IMR-90 (cell line): ENCODE results near the gene SALL2. TPM values are rescaled to one million over a fixed set of nuclear protein-coding genes. Genes with fewer than 3 reads are reported as not detected.

Source experiments
- ATAC-seq: fragments of 200-7000 bp; cut with Tn5 transposase; 2 replicates; pipeline ENCODE4 v1.9.1; 2020; ENCODE audit warnings: low read depth, mild to moderate bottlenecking, moderate library complexity
- BruUV-seq: library from RNA; stranded (reverse); fragments of 400-500 nt; replicated peaks from 2 replicates; lab custom pipeline; 2021; lab: Mats Ljungman, UMichigan
- CTCF ChIA-PET: fragments of 300-600 bp; formaldehyde crosslinking; extraction: SDS; loops from one replicate; lab custom pipeline; 2021; ENCODE audit warnings: antibody characterized with exemption; lab: Yijun Ruan, JAX
- POLR2A ChIA-PET: fragments of 300-600 bp; sonication (Branson Sonifier 250); formaldehyde crosslinking; loops from one replicate; lab custom pipeline; 2022; ENCODE audit warnings: antibody characterized with exemption; ENCODE audit not compliant: unreplicated experiment; lab: Charles Lee
- DNase-seq: peaks from one replicate; pipeline ENCODE4 v3.0.0; 2013
- H2AFZ ChIP-seq: replicated peaks from 2 replicates; pipeline ENCODE3; 2013; ENCODE audit warnings: low read length, mild to moderate bottlenecking; ENCODE audit not compliant: poor library complexity
- H2AK5ac ChIP-seq: 2 replicates; pipeline ENCODE4 v1.6.1; 2013; ENCODE audit warnings: low read depth, low read length, inconsistent platforms
- H2AK9ac ChIP-seq: replicated peaks from 2 replicates; pipeline ENCODE3; 2013; ENCODE audit warnings: mild to moderate bottlenecking, low read depth, low read length, moderate library complexity; ENCODE audit not compliant: poor library complexity
- H2BK120ac ChIP-seq: 2 replicates; pipeline ENCODE4 v1.6.1; 2013; ENCODE audit warnings: low read depth, low read length, inconsistent platforms
- H2BK15ac ChIP-seq: 3 replicates; pipeline ENCODE4 v1.6.1; 2013; ENCODE audit warnings: low read depth, low read length, inconsistent platforms
- H2BK20ac ChIP-seq: 2 replicates; pipeline ENCODE4 v1.6.1; 2013; ENCODE audit warnings: low read depth, mild to moderate bottlenecking, inconsistent platforms, low read length, moderate library complexity
- H2BK5ac ChIP-seq: 2 replicates; pipeline ENCODE4 v1.6.1; 2013; ENCODE audit warnings: mild to moderate bottlenecking, low read depth, low read length, inconsistent platforms; ENCODE audit not compliant: poor library complexity, severe bottlenecking
- H3K14ac ChIP-seq: replicated peaks from 2 replicates; pipeline ENCODE4 v1.6.1; 2013; ENCODE audit warnings: low read depth, low read length, inconsistent platforms
- H3K18ac ChIP-seq: 2 replicates; pipeline ENCODE4 v1.6.1; 2013; ENCODE audit warnings: low read depth, low read length, control low read depth
- H3K23ac ChIP-seq: 2 replicates; pipeline ENCODE4 v1.6.1; 2013; ENCODE audit warnings: low read depth, low read length, inconsistent platforms
- H3K27ac ChIP-seq: 2 replicates; pipeline ENCODE4 v1.5.1; 2013; ENCODE audit warnings: mild to moderate bottlenecking, control low read depth, low read length; ENCODE audit not compliant: insufficient read depth
- H3K27me3 ChIP-seq: 2 replicates; pipeline ENCODE4 v1.6.1; 2013; ENCODE audit warnings: low read length; ENCODE audit not compliant: control insufficient read depth, insufficient read depth
- H3K36me3 ChIP-seq: 2 replicates; pipeline ENCODE4 v1.6.1; 2013; ENCODE audit warnings: low read length, mixed read lengths; ENCODE audit not compliant: control insufficient read depth, insufficient read depth
- H3K4ac ChIP-seq: 2 replicates; pipeline ENCODE4 v1.6.1; 2013; ENCODE audit warnings: low read depth, low read length, inconsistent platforms
- H3K4me1 ChIP-seq: 2 replicates; pipeline ENCODE4 v1.6.1; 2013; ENCODE audit warnings: low read length, mixed read lengths; ENCODE audit not compliant: control insufficient read depth, insufficient read depth
- H3K4me2 ChIP-seq: 2 replicates; pipeline ENCODE4 v1.6.1; 2013; ENCODE audit warnings: low read depth, mild to moderate bottlenecking, control low read depth, low read length, moderate library complexity
- H3K4me3 ChIP-seq: 2 replicates; pipeline ENCODE4 v1.5.1; 2013; ENCODE audit warnings: low read depth, mild to moderate bottlenecking, control low read depth, low read length, moderate library complexity; ENCODE audit not compliant: insufficient read depth
- H3K56ac ChIP-seq: 2 replicates; pipeline ENCODE4 v1.6.1; 2013; ENCODE audit warnings: low read length, inconsistent platforms; ENCODE audit not compliant: insufficient read depth; ENCODE audit errors: extremely low read depth
- H3K79me1 ChIP-seq, 2 experiments: 2 replicates each; pipeline ENCODE4 v1.6.1; 2013; ENCODE audit warnings: low read length in 2 of 2, inconsistent platforms in 1 of 2, low read depth in 1 of 2
- H3K9ac ChIP-seq: 2 replicates; pipeline ENCODE4 v1.6.1; 2013; ENCODE audit warnings: low read depth, low read length, control low read depth
- H3K9me1 ChIP-seq: 2 replicates; pipeline ENCODE4 v1.6.1; 2013; ENCODE audit warnings: low read length, inconsistent platforms; ENCODE audit not compliant: insufficient read depth
- H3K9me3 ChIP-seq: 2 replicates; pipeline ENCODE4 v1.6.1; 2013; ENCODE audit warnings: low read length; ENCODE audit not compliant: control insufficient read depth, insufficient read depth
- H4K20me1 ChIP-seq: 2 replicates; pipeline ENCODE4 v1.6.1; 2013; ENCODE audit warnings: low read length, inconsistent platforms; ENCODE audit not compliant: insufficient read depth
- H4K5ac ChIP-seq: 2 replicates; pipeline ENCODE4 v1.6.1; 2013; ENCODE audit warnings: mild to moderate bottlenecking, low read depth, low read length, control low read depth
- H4K8ac ChIP-seq, 2 experiments: 2 replicates each; pipeline ENCODE4 v1.6.1; 2013; ENCODE audit warnings: low read depth in 2 of 2, low read length in 2 of 2, control low read depth in 1 of 2, inconsistent platforms in 1 of 2
- H4K91ac ChIP-seq: 2 replicates; pipeline ENCODE4 v1.6.1; 2013; ENCODE audit warnings: low read depth, low read length, inconsistent platforms; ENCODE audit not compliant: insufficient read depth
- BHLHE40 ChIP-seq: fragments of 150-350 bp; IDR thresholded peaks from 2 replicates; pipeline ENCODE4 v1.6.1; 2016; ENCODE audit warnings: mild to moderate bottlenecking, low read depth, low read length
- CEBPB ChIP-seq: IDR thresholded peaks from 2 replicates; pipeline ENCODE4 v1.6.1; 2012; ENCODE audit warnings: low read depth, low read length, improper control_type of control experiment
- CHD1 ChIP-seq: IDR thresholded peaks from 2 replicates; pipeline ENCODE4 v1.6.1; 2012; ENCODE audit warnings: low read depth, low read length, improper control_type of control experiment
- CTCF ChIP-seq: conservative IDR thresholded peaks from 2 replicates; pipeline ENCODE4 v1.5.1; 2012; ENCODE audit warnings: mild to moderate bottlenecking, low read depth, low read length, improper control_type of control experiment
- FOS ChIP-seq: fragments of 150-350 bp; IDR thresholded peaks from 2 replicates; pipeline ENCODE4 v1.6.1; 2016; ENCODE audit warnings: low read depth, low read length
- MAFK ChIP-seq: IDR thresholded peaks from 2 replicates; pipeline ENCODE4 v1.6.1; 2012; ENCODE audit warnings: low read depth, low read length, improper control_type of control experiment
- MAZ ChIP-seq: IDR thresholded peaks from 2 replicates; pipeline ENCODE4 v1.6.1; 2012; ENCODE audit warnings: low read depth, mild to moderate bottlenecking, low read length, improper control_type of control experiment, moderate library complexity, borderline replicate concordance
- MXI1 ChIP-seq: IDR thresholded peaks from 2 replicates; pipeline ENCODE4 v1.6.1; 2012; ENCODE audit warnings: low read depth, mild to moderate bottlenecking, low read length, moderate library complexity, borderline replicate concordance
- NFE2L2 ChIP-seq: fragments of 150-350 bp; IDR thresholded peaks from 2 replicates; pipeline ENCODE4 v1.6.1; 2016; ENCODE audit warnings: low read depth, mild to moderate bottlenecking, low read length
- POLR2A ChIP-seq: IDR thresholded peaks from 2 replicates; pipeline ENCODE4 v1.6.1; 2012; ENCODE audit warnings: mild to moderate bottlenecking, low read depth, low read length
- RAD21 ChIP-seq: IDR thresholded peaks from 2 replicates; pipeline ENCODE4 v1.6.1; 2012; ENCODE audit warnings: low read length, improper control_type of control experiment
- RCOR1 ChIP-seq: IDR thresholded peaks from 2 replicates; pipeline ENCODE4 v1.6.1; 2012; ENCODE audit warnings: mild to moderate bottlenecking, low read length, improper control_type of control experiment; ENCODE audit not compliant: insufficient replicate concordance
- RFX5 ChIP-seq: IDR thresholded peaks from 2 replicates; pipeline ENCODE4 v1.8.0; 2012; ENCODE audit warnings: low read depth, mild to moderate bottlenecking, low read length, moderate library complexity
- SMC3 ChIP-seq: fragments of 150-350 bp; IDR thresholded peaks from 2 replicates; pipeline ENCODE4 v1.6.1; 2016; ENCODE audit warnings: low read depth, mild to moderate bottlenecking, antibody characterized with exemption, low read length, moderate library complexity
- WGBS, 2 experiments: methylation state at CpG; one replicate each; pipeline versions ENCODE4 v1.1.5 to v1.1.7; 2013; ENCODE audit warnings: missing lambda C conversion rate in 2 of 2; ENCODE audit not compliant: insufficient read length in 1 of 2; ENCODE audit errors: extremely low coverage in 2 of 2; 5-methylcytosine and 5-hydroxymethylcytosine counted together
- dilution Hi-C: fragments of 300-500 bp; cut with HindIII; formaldehyde crosslinking; loops from one replicate; pipeline ENCODE4 v1.14.3; 2018; ENCODE audit warnings: low sequenced_read_pairs; ENCODE audit not compliant: unreplicated experiment
- in situ Hi-C: fragments of 300-500 bp; cut with MboI; formaldehyde crosslinking; loops from 3 replicates; pipeline ENCODE4 v1.14.3; 2019; ENCODE audit warnings: low sequenced_read_pairs, inconsistent platforms, mixed read lengths
- intact Hi-C: fragments of 100-400 bp; cut with micrococcal nuclease; formaldehyde crosslinking; loops from 2 replicates; pipeline ENCODE4 v1.10.0; 2022
- polyA plus RNA-seq, 3 experiments: library from polyadenylated mRNA; depleted of rRNA; stranded (reverse); fragments of >200 nt; gene quantifications; 2 replicates each; pipeline ENCODE4 v1.2.3, GENCODE V29; 2012; ENCODE audit warnings: low replicate concordance in 1 of 3
- total RNA-seq: library from RNA; depleted of rRNA; stranded (reverse); fragments of >200 nt; gene quantifications from 2 replicates; pipeline ENCODE4 v1.2.3, GENCODE V29; 2012
- TF ChIP-seq, protein P1 (sequence below): fragments of 150-350 bp; IDR thresholded peaks from 2 replicates; pipeline ENCODE4 v1.6.1; 2016; ENCODE audit warnings: low read depth, mild to moderate bottlenecking, low read length, moderate library complexity, borderline replicate concordance

Gene SALL2
- total and polyA plus RNA-seq, 2 of the 4 experiments (the other 2 are of a cell fraction), result 2.9 to 10.1 TPM

- in situ Hi-C loops, result no loop called here
- no TSS peak for BruUV-seq
- WGBS, 2 experiments, result 93% methylated on average over 3 of the region's 18 CpGs; no CpG with 5 or more reads in 1 of the 2 experiments
- Histone ChIP-seq H2AFZ (peak overlapping the region; percentile 96), H3K79me1 (peaks cover 0 to 19% of the 10 kb centered on the region in 2 experiments; a peak in 2 of 4 replicates), H3K56ac (no peak overlapping the region), H3K27ac (peak overlapping the region; percentile 66; the same call in 1 of the 2 replicates), H3K36me3 (peaks cover 15% of the 10 kb centered on the region; the same call in 1 of the 2 replicates), H2AK9ac (peak overlapping the region; percentile 93), H3K18ac (no peak overlapping the region; the same call in 1 of the 2 replicates), H2BK5ac (no peak overlapping the region), H4K91ac (no peak overlapping the region; the same call in 1 of the 2 replicates), H2AK5ac (peak overlapping the region; percentile 43; the same call in 1 of the 2 replicates), H3K4me1 (peaks cover 4% of the 10 kb centered on the region), H4K20me1 (no peaks in the 10 kb centered on the region; the same call in 1 of the 2 replicates), H3K4me2 (peak overlapping the region; percentile 95), H3K14ac (peak overlapping the region; percentile 76), H3K9me1 (peaks cover 4% of the 10 kb centered on the region), H2BK20ac (no peak overlapping the region), H3K23ac (0 out of 2 replicates have a peak overlapping the region, but pooled peaks have one; percentile 85), H3K9me3 (no peaks in the 10 kb centered on the region), H2BK120ac (no peak overlapping the region; the same call in 1 of the 2 replicates), H3K4ac (peak overlapping the region; percentile 72; the same call in 1 of the 2 replicates), H4K5ac (no peak overlapping the region; the same call in 1 of the 2 replicates), H3K4me3 (peak overlapping the region; percentile 100), H3K9ac (peak overlapping the region; percentile 90), H3K27me3 (peaks cover 3% of the 10 kb centered on the region), H2BK15ac (no peak overlapping the region), H4K8ac (peak overlapping the region in 1 of 2 experiments; percentile 70; a peak in 2 of 4 replicates)
- intact Hi-C loops, result no loop called here
- no peak for ATAC-seq
- POLR2A ChIA-PET, result no interaction called here
- CTCF ChIA-PET, result interaction anchor here (1.4 kb wide), 1 partner anchor 32 kb away, joined by 4 read pairs; no protein-coding TSS in a partner anchor
- dilution Hi-C loops, result no loop called here
- DNase-seq, result no peak
- TF ChIP-seq MAZ (no peak), CEBPB (no peak), RCOR1 (no peak), MAFK (no peak), NFE2L2 (no peak), CTCF (no peak), RFX5 (no peak), BHLHE40 (no peak), CHD1 (no peak), MXI1 (no peak), RAD21 (no peak), POLR2A (no peak), SMC3 (no peak), FOS (no peak)
- TF ChIP-seq, protein P1, sequence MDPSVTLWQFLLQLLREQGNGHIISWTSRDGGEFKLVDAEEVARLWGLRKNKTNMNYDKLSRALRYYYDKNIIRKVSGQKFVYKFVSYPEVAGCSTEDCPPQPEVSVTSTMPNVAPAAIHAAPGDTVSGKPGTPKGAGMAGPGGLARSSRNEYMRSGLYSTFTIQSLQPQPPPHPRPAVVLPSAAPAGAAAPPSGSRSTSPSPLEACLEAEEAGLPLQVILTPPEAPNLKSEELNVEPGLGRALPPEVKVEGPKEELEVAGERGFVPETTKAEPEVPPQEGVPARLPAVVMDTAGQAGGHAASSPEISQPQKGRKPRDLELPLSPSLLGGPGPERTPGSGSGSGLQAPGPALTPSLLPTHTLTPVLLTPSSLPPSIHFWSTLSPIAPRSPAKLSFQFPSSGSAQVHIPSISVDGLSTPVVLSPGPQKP, result no peak
These were observed 1.3 kb downstream of the SALL2 start for GRCh38 chr14:21524575-21525490.
